NCI-H146 (cell line): Measurements from ENCODE around the gene CDON.
"Not testable (repeated sequence)": the region's sequence is repeated elsewhere in the genome, so short reads cannot be mapped to it uniquely, and the experiment has no call there.

Source experiments
- DNase-seq: peaks from one replicate; lab custom pipeline; 2025; lab: John Stamatoyannopoulos, UW

Gene CDON

DNA sequence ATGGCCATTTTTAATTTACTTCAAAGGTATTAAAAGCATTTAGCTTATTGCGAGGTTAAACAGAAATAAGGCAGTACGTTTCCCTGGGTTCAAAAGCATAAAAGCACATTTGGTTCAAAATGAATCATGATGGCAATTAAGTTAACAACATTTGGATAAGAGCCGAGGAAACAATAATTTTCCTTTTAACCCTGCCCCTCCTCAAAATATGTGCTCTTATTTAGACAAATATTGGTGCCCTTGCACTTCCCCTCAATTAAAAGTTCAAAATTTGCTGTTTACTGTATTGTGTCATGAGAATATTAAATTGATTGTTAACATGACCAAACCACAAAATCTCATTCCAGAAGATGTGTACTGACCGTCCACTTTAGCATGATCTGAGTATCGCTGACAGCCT, 68.2 kb downstream of the CDON start:
- DNase-seq: no peak

DNA sequence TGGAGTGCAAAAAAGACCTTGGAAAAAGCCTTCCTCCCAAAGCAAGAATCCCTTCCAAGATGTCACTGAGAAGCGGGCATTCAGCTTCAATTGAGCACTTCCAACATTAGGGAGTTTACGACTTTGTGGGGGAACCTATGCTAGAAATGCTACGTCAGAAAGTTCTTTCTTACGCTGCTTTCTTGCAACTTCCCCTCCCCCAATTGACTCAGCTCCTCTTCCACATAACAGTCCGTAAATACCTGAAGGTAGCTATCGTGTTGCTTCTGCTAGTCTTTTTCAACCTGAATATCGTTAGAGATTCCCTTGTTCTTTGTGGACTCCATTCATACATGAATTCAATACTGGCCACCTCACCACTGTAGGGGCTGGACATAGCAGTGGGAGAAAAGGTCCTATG, 69.8 kb downstream of the CDON start:
- no peak for DNase-seq

DNA sequence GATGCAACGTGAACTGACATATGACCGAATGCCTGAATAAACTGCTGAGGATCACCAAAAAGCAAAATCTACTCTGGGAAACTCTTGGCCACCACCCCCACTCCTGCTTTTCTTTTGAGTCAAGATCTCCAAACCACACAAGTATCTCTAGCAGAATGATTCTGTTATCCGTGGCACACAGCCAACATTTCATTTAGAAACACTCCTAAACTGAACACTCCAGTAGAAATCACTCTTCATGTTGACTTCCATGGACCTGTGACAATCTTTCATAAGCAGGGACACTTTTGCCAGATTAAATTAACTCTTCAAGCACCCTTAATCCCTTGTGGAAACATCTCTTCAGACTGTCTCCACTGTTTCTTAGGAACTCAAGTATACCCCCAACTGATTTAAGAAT, 72.4 kb downstream of the CDON start:
- DNase-seq: no peak

DNA sequence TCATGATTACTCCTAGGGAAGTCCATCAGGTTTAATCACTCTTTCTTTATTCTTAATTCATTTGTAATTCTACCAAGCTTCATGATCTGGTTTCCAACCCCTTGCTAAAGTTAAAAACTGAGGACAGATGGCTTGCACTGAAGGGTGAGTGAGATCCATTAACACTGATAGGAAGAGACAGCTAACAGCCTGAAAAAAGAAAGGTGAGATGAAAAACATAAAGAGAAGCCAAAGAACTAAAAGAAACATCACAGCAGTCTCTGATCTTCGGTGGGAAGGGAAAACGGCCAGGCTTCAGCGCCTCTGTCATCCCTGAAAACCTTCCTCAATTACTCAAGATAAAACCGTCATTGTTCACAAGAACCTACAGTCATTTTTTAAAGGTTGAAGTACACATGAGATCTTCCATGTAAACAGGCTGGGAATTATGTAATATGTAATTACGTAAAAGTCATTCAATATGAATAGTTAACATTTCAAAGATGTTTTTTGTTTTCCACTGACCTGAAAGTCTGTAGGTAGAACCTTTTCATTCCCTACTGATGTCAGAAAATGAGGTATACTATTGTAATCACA, 75.5 kb downstream of the CDON start:
- no peak for DNase-seq

DNA sequence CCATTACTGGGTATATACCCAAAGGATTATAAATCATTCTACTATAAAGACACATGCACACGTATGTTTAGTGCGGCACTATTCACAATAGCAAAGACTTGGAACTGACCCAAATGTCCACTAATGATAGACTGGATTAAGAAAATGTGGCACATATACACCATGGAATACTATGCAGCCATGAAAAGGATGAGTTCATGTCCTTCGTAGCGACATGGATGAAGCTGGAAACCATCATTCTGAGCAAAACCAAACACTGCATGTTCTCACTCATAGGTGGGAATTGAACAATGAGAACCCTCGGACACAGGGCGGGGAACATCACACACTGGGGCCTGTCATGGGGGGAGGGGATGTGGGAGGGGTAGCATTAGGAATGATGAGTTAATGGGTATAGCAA, 76.7 kb downstream of the CDON start:
- DNase-seq: not testable (repeated sequence)

DNA sequence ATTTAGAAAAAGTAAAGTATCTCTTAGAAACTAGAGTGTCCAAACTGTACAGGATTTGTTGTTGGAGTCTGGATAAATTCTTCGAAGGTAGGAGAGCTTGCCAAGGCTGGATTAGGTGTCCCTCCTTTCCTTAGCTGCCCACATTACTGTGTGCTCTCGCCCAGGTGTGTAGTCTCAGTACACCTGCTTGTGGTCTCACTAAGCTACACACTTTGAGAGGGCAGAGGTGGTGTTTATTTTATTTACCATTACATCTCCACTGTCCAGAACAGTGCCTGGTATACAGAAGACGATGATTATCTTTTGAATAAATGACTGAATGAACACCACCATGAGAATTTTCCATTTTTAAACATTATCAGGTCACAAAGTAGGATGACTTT, 80.3 kb downstream of the CDON start:
- DNase-seq: no peak

DNA sequence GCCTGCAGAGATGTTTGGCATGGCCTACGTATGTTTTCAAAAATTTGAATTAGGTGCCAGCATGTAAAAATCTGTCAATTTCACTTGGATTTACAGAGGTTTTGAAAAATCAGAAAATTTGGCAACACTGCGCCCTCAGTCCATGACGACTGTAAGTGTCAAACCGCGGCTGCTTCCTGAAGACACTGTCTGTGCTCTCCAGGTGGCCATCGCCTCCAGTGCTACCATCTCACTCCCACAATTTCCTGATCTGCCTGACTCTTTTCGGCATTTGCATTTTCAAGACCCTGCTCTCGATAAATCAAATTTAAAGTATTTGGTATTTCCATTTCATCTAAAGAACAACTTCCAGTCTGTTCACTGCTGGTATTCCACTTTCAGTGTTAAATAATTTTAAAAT, 82.2 kb downstream of the CDON start:
- no peak for DNase-seq

DNA sequence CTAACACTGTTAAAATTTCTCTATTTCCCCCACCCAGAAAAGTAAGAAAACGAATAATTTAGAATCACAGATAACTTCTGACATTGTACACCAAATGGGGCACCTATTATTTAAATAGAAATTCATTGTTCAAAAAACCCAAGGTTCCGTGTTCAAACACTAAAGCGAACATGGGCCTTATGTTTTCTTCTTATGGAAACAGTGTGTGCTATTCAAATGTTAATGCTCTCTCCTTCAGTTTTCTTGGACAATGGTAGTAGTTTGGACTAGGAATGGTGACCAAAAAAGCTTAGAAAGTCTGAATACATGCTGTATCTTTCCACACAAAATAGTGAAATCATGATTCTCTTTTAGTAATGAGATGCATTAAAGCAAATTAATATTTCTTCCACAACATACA, 83.2 kb downstream of the CDON start:
- no peak for DNase-seq

DNA sequence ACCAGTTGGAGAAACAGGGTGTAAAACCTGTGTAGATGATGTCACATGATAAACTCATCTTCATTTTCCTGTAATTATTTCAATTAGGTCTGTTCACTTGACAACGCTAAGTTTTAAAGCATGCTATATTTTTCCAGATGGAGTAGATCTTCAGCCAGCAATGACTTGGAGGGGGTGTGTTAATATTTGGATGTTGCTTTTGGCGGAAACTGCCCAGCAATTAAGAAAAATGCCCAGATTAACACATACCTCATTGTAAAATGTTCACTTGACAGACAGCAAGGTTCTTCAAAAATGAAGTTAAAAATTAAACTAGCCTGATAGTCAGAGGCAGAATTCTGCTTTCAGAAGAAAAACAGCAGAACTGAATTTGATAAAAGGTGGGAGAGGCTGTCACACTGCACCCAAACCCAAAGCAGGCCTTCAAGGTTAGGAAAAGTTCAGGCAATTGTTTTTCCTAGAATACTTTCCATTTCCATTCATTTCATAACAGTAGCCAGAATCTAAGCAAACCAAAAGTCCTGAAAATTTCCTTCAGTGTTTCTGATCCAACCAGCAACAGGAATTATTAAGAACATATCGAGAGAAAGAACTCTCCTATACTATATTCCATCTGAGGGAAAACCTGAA, 83.8 kb downstream of the CDON start:
- DNase-seq: no peak

DNA sequence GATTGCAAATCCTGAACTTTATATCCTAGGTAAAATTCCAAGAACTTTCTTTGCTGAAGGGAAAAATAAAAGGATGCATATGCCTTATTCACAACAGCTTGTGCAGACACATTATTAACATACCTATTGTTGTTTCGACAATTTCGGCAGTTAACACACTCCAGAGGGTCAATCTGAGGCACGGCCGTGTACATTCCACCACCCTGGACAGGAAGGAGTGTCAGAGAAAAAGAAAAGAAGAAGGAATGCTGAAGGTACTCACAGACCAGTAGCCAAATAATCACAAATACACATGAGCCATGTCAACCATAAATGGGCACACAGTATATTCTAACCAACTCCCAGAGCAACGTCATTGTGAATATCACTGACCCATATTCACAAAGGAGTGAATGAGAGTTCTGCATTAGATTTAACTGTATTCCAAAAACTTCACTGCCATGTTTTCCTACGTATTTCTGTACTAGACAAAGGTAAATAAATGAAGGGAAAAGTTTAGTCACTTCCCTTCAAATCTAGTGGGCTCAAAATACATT, 84.4 kb downstream of the CDON start:
- DNase-seq: no peak

DNA sequence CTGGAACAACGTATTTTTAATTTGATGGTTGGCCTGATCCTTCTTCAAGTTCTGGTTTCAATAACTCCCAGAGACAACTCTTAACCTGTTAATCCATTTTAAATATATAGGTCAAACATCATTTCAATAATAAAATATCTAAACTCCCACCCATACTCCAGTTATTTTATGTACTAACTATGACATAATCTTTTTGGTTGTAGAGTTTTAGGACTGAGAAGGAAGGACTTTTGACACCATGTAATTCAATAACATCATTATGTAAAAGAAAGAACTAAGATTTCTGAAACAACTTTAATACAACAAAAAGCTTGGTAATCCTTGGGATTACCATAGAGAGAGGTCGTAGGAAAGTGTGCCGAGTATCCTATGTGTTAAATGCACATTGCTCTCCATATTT, 85.3 kb downstream of the CDON start:
- DNase-seq: no peak

DNA sequence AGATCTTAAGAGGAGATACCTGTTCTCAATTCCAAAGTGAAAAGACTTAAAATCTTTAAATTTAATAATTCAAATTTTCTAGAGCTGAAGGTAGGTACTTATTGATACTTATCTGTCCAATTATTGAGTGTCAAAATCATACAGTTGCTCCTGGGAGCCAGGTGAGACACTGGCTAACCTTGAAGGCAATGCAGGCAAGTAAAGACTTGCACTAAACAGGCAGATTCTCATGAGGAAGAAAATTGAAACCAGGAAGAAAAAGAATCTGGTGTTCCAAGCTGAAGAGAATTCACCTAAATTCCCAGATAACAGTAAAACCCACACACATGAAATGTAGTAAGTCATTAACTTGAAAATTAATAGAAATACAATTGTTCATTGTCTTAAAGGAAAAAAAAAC, 86.5 kb downstream of the CDON start:
- DNase-seq: no peak

DNA sequence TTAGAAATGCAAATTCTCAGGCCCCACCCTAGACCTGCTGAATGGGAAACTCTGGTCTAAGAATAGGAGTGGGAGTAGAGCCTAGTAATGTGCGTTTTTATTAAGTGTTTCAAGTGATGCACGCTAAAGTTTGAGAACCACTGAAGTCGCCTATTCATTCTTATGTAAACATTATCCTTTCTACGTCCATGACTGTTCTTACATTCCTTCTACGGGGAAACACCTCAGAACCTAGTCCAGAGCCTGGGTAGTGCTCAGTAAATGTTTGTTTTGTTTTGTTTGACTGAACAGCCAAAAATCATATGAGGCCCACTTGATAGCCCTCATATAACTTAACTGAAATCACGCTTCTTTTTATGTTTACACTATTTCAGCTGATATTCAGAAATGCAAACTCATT, 87.0 kb downstream of the CDON start:
- DNase-seq: no peak

DNA sequence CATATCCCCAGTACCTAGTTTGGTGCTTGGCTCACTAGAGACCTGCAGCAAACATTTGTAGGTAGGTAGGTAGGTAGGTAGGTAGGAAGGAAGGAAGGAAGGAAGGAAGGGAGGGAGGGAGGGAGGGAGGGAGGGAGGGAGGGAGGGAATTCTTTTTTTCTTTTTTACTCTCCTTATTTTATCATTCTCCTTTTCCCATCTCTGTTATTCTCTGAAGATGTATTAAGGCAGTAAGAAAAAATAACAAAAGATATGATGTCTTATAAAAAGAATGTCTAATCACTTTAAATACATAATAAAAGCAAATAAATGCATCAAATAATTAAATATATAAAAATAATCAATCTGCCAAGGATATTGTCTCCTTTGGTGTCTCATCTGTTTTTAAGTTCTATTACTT, 88.4 kb downstream of the CDON start:
- DNase-seq: no peak

DNA sequence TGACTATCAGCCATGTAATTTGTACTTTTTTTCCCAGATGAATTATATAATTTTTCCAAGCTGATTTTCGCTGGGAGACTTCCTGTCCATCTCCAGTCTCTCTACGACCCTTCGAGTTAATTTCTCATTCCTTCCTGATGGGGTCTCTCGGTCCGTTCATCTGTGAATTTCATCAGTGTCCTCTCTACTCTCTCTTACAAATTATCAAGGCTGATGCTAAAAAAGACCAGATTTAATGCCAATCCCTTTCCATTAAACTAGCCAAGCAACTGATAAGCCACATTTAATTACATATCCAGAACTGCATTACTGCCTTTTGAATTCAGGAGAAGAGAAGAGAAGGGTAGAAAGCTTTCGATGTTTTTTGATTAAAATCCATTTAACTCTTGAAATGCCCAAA, 91.0 kb downstream of the CDON start:
- no peak for DNase-seq

DNA sequence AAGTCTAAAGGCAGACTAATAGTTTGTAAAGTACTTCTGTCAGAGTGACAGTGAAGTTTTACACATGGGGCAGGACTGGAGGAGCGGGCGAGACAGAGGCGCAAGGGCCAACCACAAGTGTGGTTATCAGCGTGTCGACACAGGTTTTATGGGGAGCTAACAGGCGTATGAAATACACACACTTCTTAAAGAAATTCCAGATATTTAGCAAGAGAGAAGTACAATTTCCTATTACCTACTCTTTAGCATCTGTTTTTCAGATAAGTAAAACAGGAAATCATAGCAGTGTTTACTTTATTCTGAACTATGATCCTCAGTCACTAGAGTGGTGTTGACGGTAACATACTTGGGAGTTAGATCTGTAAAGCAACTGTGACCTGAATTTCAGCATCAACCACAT, 94.3 kb downstream of the CDON start:
- no peak for DNase-seq

DNA sequence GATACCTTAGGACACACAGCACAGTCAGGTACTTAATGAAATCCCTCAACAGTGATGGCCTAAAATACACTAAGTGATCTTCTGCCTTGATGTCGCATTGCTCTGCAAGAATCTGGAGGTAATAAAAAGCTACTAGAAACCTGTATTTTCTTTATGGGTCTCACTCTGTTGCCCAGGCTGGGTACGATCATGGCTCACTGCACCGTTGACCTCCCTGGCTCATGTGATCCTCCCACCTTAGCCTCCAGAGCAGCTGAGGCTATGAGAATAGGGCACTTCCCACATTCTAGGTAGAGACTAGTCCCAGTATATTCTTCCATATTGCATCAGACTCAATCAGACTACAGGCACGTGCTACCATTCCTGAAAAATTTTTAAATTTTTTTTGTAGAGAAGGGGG, 95.2 kb downstream of the CDON start:
- DNase-seq: no peak

DNA sequence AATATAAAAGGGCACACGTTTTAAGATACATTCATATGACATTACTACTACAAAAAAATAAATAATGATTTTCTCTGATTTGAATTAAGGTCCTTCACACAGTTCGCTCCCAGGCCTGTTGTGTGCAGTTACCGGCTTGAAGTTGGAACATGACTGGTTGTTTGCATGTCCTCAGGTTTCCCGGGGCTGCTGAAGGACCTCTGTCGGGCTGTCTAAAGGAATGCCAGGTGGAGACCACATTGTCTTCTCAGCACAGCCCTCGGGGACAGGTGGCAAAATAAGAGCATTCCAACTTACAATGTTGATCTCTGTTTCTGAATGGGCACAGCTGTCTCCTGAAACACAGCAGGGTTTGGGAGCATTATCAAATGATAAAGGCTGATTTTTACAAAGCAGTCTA, 101.9 kb downstream of the CDON start:
- no peak for DNase-seq

DNA sequence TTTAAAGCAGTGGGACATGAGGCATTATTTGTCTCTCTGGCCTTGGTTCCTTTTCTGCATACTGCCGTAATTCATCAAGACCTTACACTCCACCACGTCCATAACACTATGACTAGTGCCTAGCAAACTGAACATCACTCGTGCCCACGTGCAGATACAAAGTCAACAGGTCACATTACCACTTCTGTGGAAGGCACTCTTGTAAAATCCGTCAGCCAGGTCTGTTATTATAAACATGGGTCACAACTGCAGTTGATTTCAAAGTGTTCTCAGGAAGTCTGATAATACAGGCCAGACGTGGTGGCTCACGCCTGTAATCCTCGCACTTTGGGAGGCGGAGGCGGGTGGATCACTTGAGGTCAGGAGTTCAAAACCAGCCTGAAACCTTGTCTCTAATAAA, 102.7 kb downstream of the CDON start:
- no peak for DNase-seq

DNA sequence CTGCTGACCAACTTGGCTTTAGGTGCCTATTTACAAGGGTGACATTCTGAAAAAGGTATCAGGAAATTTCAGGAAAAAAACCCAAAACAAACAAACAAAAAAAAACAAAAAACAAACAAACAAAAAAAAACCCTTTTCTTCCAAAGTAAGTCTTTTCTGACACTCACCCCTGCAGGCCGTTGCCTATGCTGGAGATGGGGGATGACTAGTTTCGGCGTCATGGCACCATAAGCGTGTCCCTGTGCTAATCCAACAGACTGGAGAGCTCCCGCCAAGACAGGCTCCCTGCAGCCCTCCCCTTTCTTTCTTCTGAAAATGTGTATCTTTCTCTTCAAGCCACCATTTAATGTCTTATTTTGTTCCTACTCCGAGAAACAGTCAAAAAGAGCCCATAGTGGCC, 103.2 kb downstream of the CDON start:
- no peak for DNase-seq

DNA sequence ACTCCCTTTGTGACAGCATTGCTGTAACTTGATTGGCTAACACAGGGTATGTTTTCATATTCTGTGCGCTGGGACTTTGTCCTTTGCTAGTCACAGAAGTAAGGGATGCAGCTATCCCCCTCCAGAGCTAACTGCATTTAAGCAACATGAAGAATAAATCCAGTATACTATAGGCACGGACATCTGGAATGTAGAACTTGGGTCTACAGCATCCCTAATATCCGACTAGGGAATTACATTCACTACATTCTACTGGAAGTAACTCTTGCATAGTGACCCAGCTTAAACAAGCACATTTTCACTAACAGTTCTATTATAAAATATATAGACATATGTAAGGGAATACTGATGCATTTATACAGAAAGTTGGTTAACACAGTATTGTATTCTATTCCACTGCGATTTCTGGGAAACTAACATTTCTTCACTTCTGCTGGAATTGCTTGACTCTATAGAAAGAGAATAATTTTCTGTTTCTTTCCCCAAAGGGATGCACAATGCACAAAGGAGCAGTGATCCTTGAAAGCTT, 103.7 kb downstream of the CDON start:
- DNase-seq: no peak

DNA sequence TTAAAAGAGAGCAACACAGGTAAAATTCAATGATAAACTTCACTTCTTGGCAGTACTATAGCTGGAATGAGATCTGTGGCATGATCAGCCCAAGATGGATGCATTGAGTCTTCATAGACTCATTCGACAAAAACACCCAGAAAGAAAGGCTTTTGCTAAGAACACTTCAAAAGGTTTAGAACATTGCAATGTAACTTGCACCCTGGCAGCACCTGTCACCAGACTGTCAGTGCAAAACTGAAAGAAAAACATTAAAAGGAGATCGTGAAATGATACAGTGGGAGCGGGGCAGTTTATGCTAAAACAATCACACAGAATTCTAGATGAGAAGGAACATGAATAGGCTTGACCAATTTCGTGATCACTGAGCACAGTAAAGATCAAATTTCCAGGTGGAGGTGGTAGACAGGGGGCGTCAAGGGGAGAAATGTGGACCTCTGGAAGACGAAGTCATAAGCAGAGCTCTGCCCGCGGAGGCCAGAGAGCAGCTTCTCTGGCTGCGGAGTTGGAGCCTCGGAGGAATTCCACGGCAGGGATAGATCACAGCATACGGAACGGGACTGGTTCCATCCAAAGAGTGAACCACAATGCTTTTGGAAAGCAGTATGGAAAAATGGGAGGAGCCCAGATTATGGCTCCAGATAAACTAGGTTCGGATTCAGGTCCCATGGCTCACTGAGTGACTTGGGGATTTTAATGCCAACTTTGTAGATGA, 104.9 kb downstream of the CDON start:
- no peak for DNase-seq

DNA sequence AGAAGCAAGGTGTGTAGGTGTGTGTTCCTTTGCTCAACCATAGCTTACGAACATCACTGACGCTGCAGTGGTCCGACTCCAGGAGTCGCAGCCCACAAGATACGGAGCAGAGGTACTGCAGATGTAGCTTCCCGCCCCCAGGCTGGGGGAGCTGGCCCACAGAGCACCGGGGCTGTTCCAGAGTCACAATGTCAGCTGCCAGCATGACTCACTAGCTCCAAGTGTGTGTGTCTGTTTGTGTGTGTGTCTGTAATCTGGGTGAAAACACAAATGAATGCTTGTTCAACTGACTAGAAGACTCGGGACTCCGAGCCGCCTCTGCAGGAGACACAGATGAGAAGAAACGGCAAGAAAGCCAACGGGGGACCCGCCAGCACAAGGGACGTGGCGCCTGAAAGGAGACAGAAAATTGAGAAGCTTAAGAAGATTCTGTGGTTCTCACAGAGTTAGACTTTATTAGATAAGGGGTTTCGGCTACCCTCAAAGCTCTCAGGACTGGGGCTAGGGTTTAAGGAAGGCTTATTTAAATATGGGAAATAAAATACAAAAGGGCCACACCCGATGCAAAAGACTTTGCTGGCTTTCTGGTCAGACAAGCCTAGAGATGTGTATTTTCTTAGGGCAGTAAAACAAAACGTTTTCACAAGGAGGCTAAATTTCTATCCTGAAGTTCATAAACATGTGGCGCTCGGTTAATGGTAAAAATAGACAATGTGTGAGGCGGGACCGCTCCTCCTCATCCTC, 106.1 kb downstream of the CDON start:
- no peak for DNase-seq
